Glutamatergic neuron (in vitro differentiated cells): ENCODE data around the gene DISC1. TPM values are rescaled to one million over a fixed set of nuclear protein-coding genes. Genes with fewer than 3 reads are reported as not detected.

Source experiments
- DNase-seq: peaks from one replicate; pipeline ENCODE4 v3.0.0; 2022
- H3K27ac Mint-ChIP-seq: one replicate; pipeline ENCODE4 v1.8.0; 2020; ENCODE audit warnings: mild to moderate bottlenecking, mixed read lengths, inconsistent platforms; ENCODE audit not compliant: unreplicated experiment
- H3K27me3 Mint-ChIP-seq: one replicate; pipeline ENCODE4 v1.8.0; 2020; ENCODE audit warnings: mild to moderate bottlenecking, moderate library complexity, mixed read lengths, inconsistent platforms; ENCODE audit not compliant: unreplicated experiment
- H3K36me3 Mint-ChIP-seq: one replicate; pipeline ENCODE4 v1.8.0; 2020; ENCODE audit warnings: mild to moderate bottlenecking, mixed read lengths, inconsistent platforms; ENCODE audit not compliant: unreplicated experiment
- H3K4me1 Mint-ChIP-seq: one replicate; pipeline ENCODE4 v1.8.0; 2020; ENCODE audit warnings: mild to moderate bottlenecking, low read depth, mixed read lengths, inconsistent platforms; ENCODE audit not compliant: unreplicated experiment
- H3K4me3 Mint-ChIP-seq: one replicate; pipeline ENCODE4 v1.8.0; 2020; ENCODE audit warnings: mild to moderate bottlenecking, mixed read lengths, inconsistent platforms; ENCODE audit not compliant: unreplicated experiment
- H3K9me3 Mint-ChIP-seq: one replicate; pipeline ENCODE4 v1.8.0; 2020; ENCODE audit warnings: mild to moderate bottlenecking, moderate library complexity, mixed read lengths, inconsistent platforms; ENCODE audit not compliant: unreplicated experiment
- total RNA-seq: library from RNA; stranded (reverse); fragmentation: NEBNext Ultra II Directional; extraction: Animal tissue kit (Norgen Biotek cat#: 25700); gene quantifications from one replicate; pipeline ENCODE4 v1.2.1, GENCODE V29; 2021; ENCODE audit not compliant: unreplicated experiment
- TF ChIP-seq, protein P1 (sequence below): fragments of 200-600 bp; sonication (generic); IDR thresholded peaks from one replicate; pipeline ENCODE4 v1.5.0; 2021; ENCODE audit not compliant: partially characterized antibody, unreplicated experiment

The DISC1 gene
- total RNA-seq, 1 donor from 2014 or later = 9.1 TPM

DNA sequence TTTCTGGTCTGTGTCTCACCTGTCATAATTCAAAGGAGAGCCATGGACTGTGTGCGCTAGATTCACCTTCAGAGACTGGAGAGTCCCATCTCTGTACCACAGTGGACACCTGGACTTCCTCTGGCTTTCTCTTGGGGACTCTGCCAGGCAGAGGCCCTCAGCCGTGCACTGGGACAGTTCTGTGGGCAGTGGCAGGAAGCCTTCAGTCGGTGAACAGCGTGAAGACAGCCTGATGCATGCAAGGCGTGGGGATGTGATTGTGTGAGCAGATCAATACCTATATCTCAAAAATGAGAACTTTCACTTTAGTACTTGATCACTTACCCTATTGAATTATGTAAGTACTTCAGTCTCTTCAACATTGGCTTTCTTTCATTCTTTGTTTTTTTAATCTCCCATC, 245.3 kb downstream of the DISC1 start:
- Mint-ChIP-seq H3K27me3 (peaks cover 2% of the 10 kb centered on the region), H3K36me3 (peaks cover 10% of the 10 kb centered on the region), H3K4me3 (no peak overlapping the region), H3K4me1 (peaks cover under 1% of the 10 kb centered on the region), H3K27ac (no peak overlapping the region), H3K9me3 (peaks cover 4% of the 10 kb centered on the region)
- DNase-seq = no peak
- TF ChIP-seq, protein P1, sequence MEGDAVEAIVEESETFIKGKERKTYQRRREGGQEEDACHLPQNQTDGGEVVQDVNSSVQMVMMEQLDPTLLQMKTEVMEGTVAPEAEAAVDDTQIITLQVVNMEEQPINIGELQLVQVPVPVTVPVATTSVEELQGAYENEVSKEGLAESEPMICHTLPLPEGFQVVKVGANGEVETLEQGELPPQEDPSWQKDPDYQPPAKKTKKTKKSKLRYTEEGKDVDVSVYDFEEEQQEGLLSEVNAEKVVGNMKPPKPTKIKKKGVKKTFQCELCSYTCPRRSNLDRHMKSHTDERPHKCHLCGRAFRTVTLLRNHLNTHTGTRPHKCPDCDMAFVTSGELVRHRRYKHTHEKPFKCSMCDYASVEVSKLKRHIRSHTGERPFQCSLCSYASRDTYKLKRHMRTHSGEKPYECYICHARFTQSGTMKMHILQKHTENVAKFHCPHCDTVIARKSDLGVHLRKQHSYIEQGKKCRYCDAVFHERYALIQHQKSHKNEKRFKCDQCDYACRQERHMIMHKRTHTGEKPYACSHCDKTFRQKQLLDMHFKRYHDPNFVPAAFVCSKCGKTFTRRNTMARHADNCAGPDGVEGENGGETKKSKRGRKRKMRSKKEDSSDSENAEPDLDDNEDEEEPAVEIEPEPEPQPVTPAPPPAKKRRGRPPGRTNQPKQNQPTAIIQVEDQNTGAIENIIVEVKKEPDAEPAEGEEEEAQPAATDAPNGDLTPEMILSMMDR = no peak

DNA sequence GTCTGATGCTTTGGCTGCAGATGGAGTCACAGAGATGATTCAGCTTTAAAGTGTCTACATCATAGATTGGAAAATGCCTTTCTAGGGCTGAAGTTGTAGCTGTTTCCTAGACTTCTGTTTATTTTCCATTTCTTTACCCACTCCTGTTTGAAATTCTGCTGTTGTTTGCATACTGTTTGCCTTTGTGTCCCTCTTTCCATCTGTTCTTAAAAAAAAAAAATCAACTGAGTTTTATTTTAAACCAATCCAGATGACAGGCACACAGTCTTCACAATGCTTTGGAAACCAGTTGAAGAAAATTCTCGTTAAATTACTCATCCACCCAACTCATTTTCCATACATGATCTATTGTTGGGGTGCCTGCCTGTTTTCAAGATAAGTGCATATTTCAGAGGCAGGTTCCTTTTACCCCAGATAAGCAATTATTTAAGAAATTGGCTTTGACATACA, 245.9 kb downstream of the DISC1 start:
- peaks cover 10% of the 10 kb centered on the region for H3K36me3 Mint-ChIP-seq
- no peak overlapping the region for H3K4me3 Mint-ChIP-seq
- peaks cover under 1% of the 10 kb centered on the region for H3K4me1 Mint-ChIP-seq
- TF ChIP-seq, protein P1 = no peak
- peaks cover 2% of the 10 kb centered on the region for H3K27me3 Mint-ChIP-seq
- no peak overlapping the region for H3K27ac Mint-ChIP-seq
- no peak for DNase-seq
- peaks cover 4% of the 10 kb centered on the region for H3K9me3 Mint-ChIP-seq

DNA sequence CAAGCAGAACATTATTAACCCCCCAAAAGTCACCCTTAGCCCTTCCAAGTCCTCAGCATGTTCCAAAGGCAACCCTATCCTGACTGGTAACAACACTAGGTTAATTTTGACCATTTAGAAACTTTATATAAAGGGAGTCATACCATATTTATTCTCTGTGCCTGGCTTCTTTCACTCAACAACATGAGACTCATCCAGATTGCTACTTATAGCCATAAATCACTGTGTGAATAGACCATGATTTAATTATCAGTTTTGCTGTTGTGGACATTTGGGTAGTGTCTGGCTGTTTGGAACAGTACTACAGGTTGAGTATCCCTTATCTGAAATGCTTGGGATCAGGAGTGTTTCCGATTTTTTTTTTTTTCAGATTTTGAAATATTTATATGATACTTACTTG, 252.1 kb downstream of the DISC1 start:
- H3K27ac Mint-ChIP-seq = peak overlapping the region; percentile 78
- TF ChIP-seq, protein P1 = no peak
- H3K4me1 Mint-ChIP-seq = peaks cover 47% of the 10 kb centered on the region
- peaks cover 6% of the 10 kb centered on the region for H3K36me3 Mint-ChIP-seq
- peaks cover 12% of the 10 kb centered on the region for H3K9me3 Mint-ChIP-seq
- no peak for DNase-seq
- peaks cover 8% of the 10 kb centered on the region for H3K27me3 Mint-ChIP-seq
- H3K4me3 Mint-ChIP-seq = no peak overlapping the region

DNA sequence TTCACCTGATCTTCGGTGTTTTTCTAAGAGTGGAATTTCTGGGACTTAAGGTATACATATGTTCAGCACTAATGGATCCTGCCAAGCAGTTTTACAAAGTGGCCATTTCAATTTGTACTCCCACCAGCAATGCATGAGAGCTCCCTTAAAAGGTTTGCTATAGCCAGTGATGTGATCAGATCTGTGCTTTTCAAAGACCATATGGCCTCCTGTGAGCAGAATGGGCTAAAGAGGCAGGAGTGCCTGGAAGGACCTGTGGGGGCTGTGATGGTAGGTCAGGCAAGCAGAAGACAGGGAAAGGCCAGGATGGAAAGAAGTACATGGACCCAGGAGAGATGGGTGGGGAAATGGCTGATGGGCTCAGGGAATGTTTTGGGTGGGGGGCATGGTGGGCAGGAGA, 252.7 kb downstream of the DISC1 start:
- peaks cover 8% of the 10 kb centered on the region for H3K27me3 Mint-ChIP-seq
- peaks cover 47% of the 10 kb centered on the region for H3K4me1 Mint-ChIP-seq
- TF ChIP-seq, protein P1 = no peak
- peak overlapping the region; percentile 96 for H3K27ac Mint-ChIP-seq
- peak; percentile 32 for DNase-seq
- H3K9me3 Mint-ChIP-seq = peaks cover 13% of the 10 kb centered on the region
- H3K36me3 Mint-ChIP-seq = peaks cover 6% of the 10 kb centered on the region
- H3K4me3 Mint-ChIP-seq = peak overlapping the region; percentile 62

DNA sequence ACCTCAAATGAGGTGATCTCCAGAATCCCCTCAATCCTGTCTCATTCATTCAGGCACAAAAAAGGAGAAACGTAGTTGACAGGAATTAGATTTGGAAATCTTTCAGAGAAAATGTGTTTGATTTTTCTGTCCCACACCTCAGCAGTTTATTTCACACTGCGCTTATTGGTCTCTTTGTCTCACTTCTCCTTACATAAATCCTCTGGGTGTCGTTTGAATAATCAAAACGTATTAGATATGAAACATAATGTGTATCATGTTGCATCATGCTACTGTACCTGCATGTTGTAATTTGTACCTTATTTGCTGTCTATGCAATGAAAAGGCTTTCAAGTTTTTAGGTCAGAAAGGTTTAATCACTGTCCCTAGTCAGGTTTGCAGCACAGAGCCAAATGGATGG, 255.7 kb downstream of the DISC1 start:
- H3K27ac Mint-ChIP-seq = no peak overlapping the region
- peak overlapping the region; percentile 7 for H3K4me3 Mint-ChIP-seq
- H3K27me3 Mint-ChIP-seq = peaks cover 9% of the 10 kb centered on the region
- peaks cover 15% of the 10 kb centered on the region for H3K9me3 Mint-ChIP-seq
- no peaks in the 10 kb centered on the region for H3K36me3 Mint-ChIP-seq
- TF ChIP-seq, protein P1 = no peak
- H3K4me1 Mint-ChIP-seq = peaks cover 57% of the 10 kb centered on the region
- no peak for DNase-seq
